ENCODE data around the gene N4BP2. TPM values are rescaled to one million over a fixed set of nuclear protein-coding genes. Genes with fewer than 3 reads are reported as not detected.
A peak's percentile ranks its signal among the peaks of the same experiment; 100 is the strongest.
"Not testable (repeated sequence)": the region's sequence is repeated elsewhere in the genome, so short reads cannot be mapped to it uniquely, and the experiment has no call there.

The N4BP2 gene
- total RNA-seq, 2 experiments from 2014 or later = 31.9 to 33.5 TPM

- H3K36me3 Mint-ChIP-seq = peaks cover 8% of the 10 kb centered on the region
- peak overlapping the region; percentile 96 for H3K27ac Mint-ChIP-seq
- peaks cover 6% of the 10 kb centered on the region for H3K27me3 Mint-ChIP-seq
- peaks cover 26% of the 10 kb centered on the region for H3K4me1 Mint-ChIP-seq
- POLR2A ChIA-PET = interaction anchor here (0.6 to 6.5 kb wide), 37 partner anchors 13 to 682 kb away, joined by 3 to 134 read pairs (median 5); partner anchors contain the start of genes PDS5A, RHOH and UBE2K
- DNase-seq (peak; percentile 81), ATAC-seq (ENCODE audit: low read depth) (peak; percentile 44)
- H3K4me3 Mint-ChIP-seq = peak overlapping the region; percentile 86
- H3K9me3 Mint-ChIP-seq = no peaks in the 10 kb centered on the region
Observed at GRCh38 chr4:40055863-40056715, 561 bp upstream of the N4BP2 start.

- Mint-ChIP-seq H3K4me1 (peaks cover 26% of the 10 kb centered on the region), H3K27me3 (peaks cover 3% of the 10 kb centered on the region), H3K27ac (peak overlapping the region; percentile 93), H3K4me3 (peak overlapping the region; percentile 95), H3K9me3 (no peaks in the 10 kb centered on the region), H3K36me3 (peaks cover 14% of the 10 kb centered on the region)
- POLR2A ChIA-PET = interaction anchor here (0.6 to 6.5 kb wide), 19 partner anchors 11 to 665 kb away, joined by 3 to 134 read pairs (median 4); partner anchors contain the start of genes LIAS, RHOH and RPL9
- ATAC-seq (ENCODE audit: low read depth) = peak; percentile 73
- peak; percentile 56 for DNase-seq
Observed at GRCh38 chr4:40057586-40058091, 989 bp downstream of the N4BP2 start.

- Mint-ChIP-seq H3K27me3 (no peaks in the 10 kb centered on the region), H3K36me3 (peaks cover 19% of the 10 kb centered on the region), H3K4me3 (peak overlapping the region; percentile 95), H3K4me1 (peaks cover 26% of the 10 kb centered on the region), H3K27ac (peak overlapping the region; percentile 93), H3K9me3 (no peaks in the 10 kb centered on the region)
- no peak for ATAC-seq (ENCODE audit: low read depth)
- POLR2A ChIA-PET = interaction anchor here (0.6 to 6.5 kb wide), 18 partner anchors 10 to 664 kb away, joined by 3 to 134 read pairs (median 4); partner anchors contain the start of genes LIAS, RHOH and RPL9
- DNase-seq = no peak
Observed at GRCh38 chr4:40058121-40058520, 1.5 kb downstream of the N4BP2 start.

- Mint-ChIP-seq H3K27me3 (no peaks in the 10 kb centered on the region), H3K4me1 (peaks cover 27% of the 10 kb centered on the region), H3K9me3 (no peaks in the 10 kb centered on the region), H3K27ac (peak overlapping the region; percentile 23), H3K4me3 (peak overlapping the region; percentile 95), H3K36me3 (peaks cover 25% of the 10 kb centered on the region)
- no peak for ATAC-seq (ENCODE audit: low read depth)
- DNase-seq = no peak
- POLR2A ChIA-PET = interaction anchor here (0.6 to 6.5 kb wide), 6 partner anchors 137 to 638 kb away, joined by 3 to 134 read pairs (median 4); partner anchors contain the start of genes LIAS, RHOH and RPL9
Observed at GRCh38 chr4:40058854-40059253, 2.2 kb downstream of the N4BP2 start.

GRCh38 chr4:40059362-40059761 lies 2.7 kb downstream of the N4BP2 start:
- H3K9me3 Mint-ChIP-seq = no peaks in the 10 kb centered on the region
- peaks cover 29% of the 10 kb centered on the region for H3K36me3 Mint-ChIP-seq
- DNase-seq (no peak), ATAC-seq (ENCODE audit: low read depth) (no peak)
- H3K4me3 Mint-ChIP-seq = peak overlapping the region; percentile 95
- POLR2A ChIA-PET = interaction anchor here (0.6 to 6.5 kb wide), 4 partner anchors 136 to 638 kb away, joined by 3 to 134 read pairs (median 12); partner anchors contain the start of gene RHOH
- peak overlapping the region; percentile 76 for H3K27ac Mint-ChIP-seq
- H3K27me3 Mint-ChIP-seq = no peaks in the 10 kb centered on the region
- H3K4me1 Mint-ChIP-seq = peaks cover 27% of the 10 kb centered on the region

GRCh38 chr4:40065010-40065409 lies 8.4 kb downstream of the N4BP2 start:
- H3K9me3 Mint-ChIP-seq = no peaks in the 10 kb centered on the region
- H3K27me3 Mint-ChIP-seq = no peaks in the 10 kb centered on the region
- DNase-seq = no peak
- H3K27ac Mint-ChIP-seq = no peak overlapping the region
- H3K4me1 Mint-ChIP-seq = peaks cover 30% of the 10 kb centered on the region
- no peak for ATAC-seq (ENCODE audit: low read depth)
- H3K36me3 Mint-ChIP-seq = peaks cover 67% of the 10 kb centered on the region
- POLR2A ChIA-PET = interaction anchor here (0.6 kb wide), 1 partner anchor 153 kb away, joined by 4 read pairs; no protein-coding TSS in a partner anchor
- H3K4me3 Mint-ChIP-seq = peak overlapping the region; percentile 31

GRCh38 chr4:40066651-40067050 lies 10.0 kb downstream of the N4BP2 start:
- no peaks in the 10 kb centered on the region for H3K27me3 Mint-ChIP-seq
- H3K27ac Mint-ChIP-seq = peak overlapping the region; percentile 13
- H3K4me3 Mint-ChIP-seq = peak overlapping the region; percentile 44
- DNase-seq (no peak), ATAC-seq (ENCODE audit: low read depth) (no peak)
- peaks cover 64% of the 10 kb centered on the region for H3K36me3 Mint-ChIP-seq
- peaks cover 2% of the 10 kb centered on the region for H3K9me3 Mint-ChIP-seq
- H3K4me1 Mint-ChIP-seq = peaks cover 38% of the 10 kb centered on the region
- POLR2A ChIA-PET = no interaction called here

GRCh38 chr4:40070387-40070786 lies 13.7 kb downstream of the N4BP2 start:
- Mint-ChIP-seq H3K4me3 (no peak overlapping the region), H3K36me3 (peaks cover 50% of the 10 kb centered on the region), H3K9me3 (peaks cover 2% of the 10 kb centered on the region), H3K27ac (no peak overlapping the region), H3K4me1 (peaks cover 27% of the 10 kb centered on the region), H3K27me3 (no peaks in the 10 kb centered on the region)
- ATAC-seq (ENCODE audit: low read depth) (no peak), DNase-seq (no peak)
- POLR2A ChIA-PET = no interaction called here

- Mint-ChIP-seq H3K36me3 (peaks cover 37% of the 10 kb centered on the region), H3K4me3 (peak overlapping the region; percentile 10), H3K27me3 (no peaks in the 10 kb centered on the region), H3K4me1 (peaks cover 2% of the 10 kb centered on the region), H3K27ac (no peak overlapping the region), H3K9me3 (no peaks in the 10 kb centered on the region)
- DNase-seq = no peak
- no peak for ATAC-seq (ENCODE audit: low read depth)
- POLR2A ChIA-PET = no interaction called here
Observed at GRCh38 chr4:40086421-40086820, 29.8 kb downstream of the N4BP2 start.

- H3K4me1 Mint-ChIP-seq = peaks cover 2% of the 10 kb centered on the region
- H3K9me3 Mint-ChIP-seq = no peaks in the 10 kb centered on the region
- ATAC-seq (ENCODE audit: low read depth) (no peak), DNase-seq (no peak)
- POLR2A ChIA-PET = no interaction called here
- no peak overlapping the region for H3K4me3 Mint-ChIP-seq
- no peak overlapping the region for H3K27ac Mint-ChIP-seq
- no peaks in the 10 kb centered on the region for H3K27me3 Mint-ChIP-seq
- peaks cover 38% of the 10 kb centered on the region for H3K36me3 Mint-ChIP-seq
Observed at GRCh38 chr4:40087799-40088366, 31.2 kb downstream of the N4BP2 start.

GRCh38 chr4:40093400-40093799 lies 36.8 kb downstream of the N4BP2 start:
- ATAC-seq (ENCODE audit: low read depth); DNase-seq; H3K4me1 Mint-ChIP-seq; POLR2A ChIA-PET; H3K9me3 Mint-ChIP-seq; H3K27me3 Mint-ChIP-seq; H3K27ac Mint-ChIP-seq; H3K4me3 Mint-ChIP-seq: not testable (repeated sequence)
- peaks cover 43% of the 10 kb centered on the region for H3K36me3 Mint-ChIP-seq

GRCh38 chr4:40099010-40099409 lies 42.4 kb downstream of the N4BP2 start:
- peaks cover 7% of the 10 kb centered on the region for H3K4me1 Mint-ChIP-seq
- POLR2A ChIA-PET = no interaction called here
- H3K27me3 Mint-ChIP-seq = no peaks in the 10 kb centered on the region
- DNase-seq (no peak), ATAC-seq (ENCODE audit: low read depth) (no peak)
- H3K9me3 Mint-ChIP-seq = no peaks in the 10 kb centered on the region
- no peak overlapping the region for H3K27ac Mint-ChIP-seq
- no peak overlapping the region for H3K4me3 Mint-ChIP-seq
- peaks cover 36% of the 10 kb centered on the region for H3K36me3 Mint-ChIP-seq

- not testable (repeated sequence) for DNase-seq
Observed at GRCh38 chr4:40107150-40107549, 50.5 kb downstream of the N4BP2 start.

More at GRCh38 chr4:40107150-40107549, 50.5 kb downstream of the N4BP2 start:
- POLR2A ChIA-PET; H3K4me1 Mint-ChIP-seq; H3K27ac Mint-ChIP-seq; H3K9me3 Mint-ChIP-seq; H3K4me3 Mint-ChIP-seq; H3K27me3 Mint-ChIP-seq; ATAC-seq (ENCODE audit: low read depth): not testable (repeated sequence)
- H3K36me3 Mint-ChIP-seq = peaks cover 30% of the 10 kb centered on the region

All from activated naive CD8-positive, alpha-beta T cell treated with anti-CD3 and anti-CD28 coated beads, Interleukin-2, amount 10 ng/mL, durations not matched to agents 7 days and 5 days (primary cell).